HG03045 (cell line): Measurements from ENCODE around the gene ATP6V0C.
"Not testable (repeated sequence)": the region's sequence is repeated elsewhere in the genome, so short reads cannot be mapped to it uniquely, and the experiment has no call there.

Experiments used
- ATAC-seq: cut with Tn5 transposase; IDR thresholded peaks from one replicate; pipeline ENCODE4 v1.9.1; 2021; ENCODE audit warnings: mild to moderate bottlenecking, moderate library complexity; ENCODE audit not compliant: unreplicated experiment

The ATP6V0C gene

GRCh38 chr16:2474877-2475412, 38.8 kb upstream of the ATP6V0C start, which contains the start of gene TBC1D24:
Gene TBC1D24 (plus strand): TSS chr16:2475127. CDS start chr16:2496149, 21,022 bp downstream.
- peak; percentile 72 for ATAC-seq

DNA sequence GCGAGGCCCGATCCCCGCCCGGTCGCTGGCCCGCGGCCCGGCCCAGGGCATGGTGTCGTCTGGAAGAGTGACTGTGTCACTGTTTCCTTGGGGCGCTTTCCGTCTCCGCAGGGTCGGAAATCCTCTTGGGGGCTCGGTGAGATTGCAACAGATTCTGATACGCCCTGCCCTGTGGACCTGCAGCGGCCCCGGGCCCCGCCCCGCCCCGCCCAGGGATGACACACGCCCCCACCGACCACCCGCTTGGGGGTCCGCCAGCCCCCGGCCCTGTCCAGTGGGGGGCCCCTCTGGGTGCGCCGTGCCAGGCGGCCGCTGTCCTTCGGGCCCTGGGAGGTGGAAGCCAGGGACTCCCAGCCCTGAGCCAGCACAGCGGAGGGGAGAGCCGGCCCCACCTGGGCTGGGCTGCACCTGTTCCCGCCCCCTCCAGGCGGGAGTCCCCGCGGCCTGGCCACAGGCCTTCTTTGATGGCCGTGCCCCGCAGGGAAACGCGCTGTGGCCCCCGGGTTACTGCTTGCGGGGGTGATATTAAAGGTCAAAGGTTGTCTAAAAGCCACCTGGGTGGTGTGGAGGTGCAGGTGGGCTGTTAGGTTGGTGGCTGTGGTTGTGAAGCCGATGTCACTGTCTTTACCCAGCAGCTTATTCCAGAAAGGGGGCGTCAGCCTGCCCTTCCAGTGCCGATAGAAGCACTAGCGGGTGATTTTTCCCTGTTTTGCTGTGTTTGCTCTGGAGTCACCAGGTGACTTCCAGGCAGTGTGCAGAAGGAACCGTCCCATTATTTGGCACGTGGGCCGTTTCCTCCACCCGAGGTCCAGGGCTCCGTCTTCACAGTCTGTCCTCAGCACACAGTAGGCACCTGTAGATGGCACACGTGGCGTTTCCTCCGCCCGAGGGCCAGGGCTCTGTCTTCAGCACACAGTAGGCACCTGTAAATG, 38.1 kb upstream of the ATP6V0C start:
- peak; percentile 2 for ATAC-seq

DNA sequence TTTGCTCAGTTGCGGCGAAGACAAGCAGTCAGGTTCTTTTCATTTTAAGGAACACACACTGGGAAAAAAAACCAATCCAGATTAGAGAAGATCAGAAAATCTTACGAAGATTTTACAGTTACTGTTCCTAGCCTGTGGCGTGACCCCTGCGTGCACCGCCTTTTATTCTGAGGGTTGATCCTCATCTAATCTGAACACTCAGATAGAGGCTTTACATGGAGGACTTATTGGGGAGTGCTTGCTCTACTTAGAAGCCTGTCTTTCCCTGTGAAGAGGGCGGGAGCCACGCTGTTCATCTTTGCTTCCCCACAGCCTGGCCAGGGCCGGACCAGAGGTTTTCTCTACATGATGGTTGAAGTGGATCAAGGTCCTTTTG, 37.4 kb upstream of the ATP6V0C start:
- ATAC-seq = no peak

DNA sequence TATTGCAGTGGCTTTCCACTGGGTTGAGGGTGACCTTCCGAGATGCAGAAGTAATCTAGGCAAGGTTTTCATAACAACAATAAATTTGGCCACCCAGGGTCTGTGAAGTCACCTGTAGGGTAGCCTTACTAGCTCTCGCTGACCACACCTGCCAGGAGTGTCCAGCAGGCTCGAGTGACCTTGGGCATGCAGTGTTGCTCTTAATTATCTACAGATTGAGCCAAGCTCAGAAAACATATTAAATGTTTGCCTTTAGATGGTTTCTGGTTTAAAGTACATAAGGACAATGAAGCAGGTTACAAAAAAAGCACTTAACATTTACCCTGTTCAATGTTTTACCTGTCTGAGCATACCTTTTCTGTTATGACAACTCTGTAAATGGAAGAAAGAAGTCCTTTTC, 37.0 kb upstream of the ATP6V0C start:
- no peak for ATAC-seq

GRCh38 chr16:2477327-2477726, 36.4 kb upstream of the ATP6V0C start:
- ATAC-seq = no peak

DNA sequence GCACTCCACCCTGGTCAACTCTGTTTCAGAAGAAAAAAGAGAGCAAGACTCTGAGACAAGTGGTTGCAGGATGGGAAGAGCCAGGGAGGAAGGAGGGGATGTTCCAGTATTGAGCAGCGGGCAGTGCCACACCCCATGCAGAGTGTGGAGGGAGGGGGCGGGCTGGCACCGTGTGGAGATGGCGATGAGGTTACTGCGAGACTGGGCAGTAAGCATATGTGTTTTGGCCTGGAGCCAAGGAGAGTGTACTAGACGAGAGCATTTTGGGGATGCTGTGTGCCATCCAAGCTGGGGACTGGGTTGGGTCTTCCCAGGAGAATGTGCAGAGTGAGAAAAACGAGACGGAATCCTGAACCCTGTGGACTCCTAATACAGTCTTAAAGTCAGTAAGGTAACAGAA, 35.5 kb upstream of the ATP6V0C start:
- no peak for ATAC-seq

- not testable (repeated sequence) for ATAC-seq
Observed at GRCh38 chr16:2479996-2480395, 33.8 kb upstream of the ATP6V0C start.

GRCh38 chr16:2480948-2481347, 32.8 kb upstream of the ATP6V0C start:
- no peak for ATAC-seq

DNA sequence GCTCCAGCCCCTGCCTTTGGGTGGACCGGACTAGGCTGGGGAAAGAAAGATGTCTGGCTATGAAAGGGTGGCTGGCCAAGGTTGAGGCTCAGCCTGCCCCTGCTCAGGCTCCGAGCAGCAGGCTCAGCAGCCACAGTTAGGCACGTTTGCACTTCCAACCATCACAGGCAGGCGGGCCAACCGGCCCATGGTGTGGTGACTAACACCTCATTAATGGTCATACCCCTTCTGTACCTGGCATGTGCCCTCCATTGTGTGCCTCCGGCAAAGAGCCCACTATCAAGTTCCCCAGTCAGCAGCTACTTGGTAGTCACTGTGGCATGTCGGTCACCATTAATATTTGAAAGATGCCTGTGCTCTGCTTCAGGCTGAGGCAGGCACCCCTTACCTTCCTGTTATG, 32.1 kb upstream of the ATP6V0C start:
- ATAC-seq = no peak

GRCh38 chr16:2482249-2482648, 31.5 kb upstream of the ATP6V0C start:
- ATAC-seq = no peak

DNA sequence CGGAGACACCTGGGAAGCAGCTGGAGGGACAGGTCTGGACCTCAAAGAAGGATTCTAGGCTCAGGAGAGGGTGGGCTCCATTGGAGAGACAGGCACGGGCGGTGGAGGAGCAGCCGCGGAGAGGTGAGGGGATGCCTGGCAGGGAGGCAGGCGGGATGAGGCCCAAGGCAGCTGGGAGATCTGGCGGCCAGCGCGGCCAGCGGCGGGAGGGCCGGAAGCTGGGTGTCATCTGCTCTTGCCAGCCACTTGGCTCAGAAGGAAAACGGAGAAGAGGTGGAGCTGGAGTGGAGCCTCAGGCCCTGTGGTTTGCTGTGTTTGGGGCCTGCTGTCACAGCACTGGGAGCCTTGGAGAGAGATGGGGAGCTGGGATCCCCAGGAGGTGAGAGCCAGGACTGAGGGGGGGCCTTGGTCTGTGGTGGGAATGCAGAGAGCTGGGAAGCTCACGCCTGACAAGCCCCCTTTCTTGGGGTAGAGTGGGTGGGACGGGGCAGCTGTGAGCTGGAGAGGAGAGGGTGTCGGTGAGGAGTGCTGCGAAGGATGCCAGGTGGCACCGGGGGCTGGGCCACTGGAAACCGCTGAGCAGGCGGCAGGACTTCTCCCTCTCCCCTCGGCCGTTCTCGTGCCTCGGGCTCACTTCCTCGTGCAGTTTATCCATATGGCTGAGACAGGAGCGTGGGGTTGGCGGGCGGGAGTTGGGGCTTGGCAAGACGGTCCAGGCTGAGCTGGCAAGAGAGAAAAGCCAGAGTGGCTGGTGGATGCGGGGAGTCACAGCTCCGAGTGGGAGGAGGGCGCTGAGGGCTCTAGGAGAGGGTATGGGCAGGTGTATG, 30.8 kb upstream of the ATP6V0C start:
- no peak for ATAC-seq

DNA sequence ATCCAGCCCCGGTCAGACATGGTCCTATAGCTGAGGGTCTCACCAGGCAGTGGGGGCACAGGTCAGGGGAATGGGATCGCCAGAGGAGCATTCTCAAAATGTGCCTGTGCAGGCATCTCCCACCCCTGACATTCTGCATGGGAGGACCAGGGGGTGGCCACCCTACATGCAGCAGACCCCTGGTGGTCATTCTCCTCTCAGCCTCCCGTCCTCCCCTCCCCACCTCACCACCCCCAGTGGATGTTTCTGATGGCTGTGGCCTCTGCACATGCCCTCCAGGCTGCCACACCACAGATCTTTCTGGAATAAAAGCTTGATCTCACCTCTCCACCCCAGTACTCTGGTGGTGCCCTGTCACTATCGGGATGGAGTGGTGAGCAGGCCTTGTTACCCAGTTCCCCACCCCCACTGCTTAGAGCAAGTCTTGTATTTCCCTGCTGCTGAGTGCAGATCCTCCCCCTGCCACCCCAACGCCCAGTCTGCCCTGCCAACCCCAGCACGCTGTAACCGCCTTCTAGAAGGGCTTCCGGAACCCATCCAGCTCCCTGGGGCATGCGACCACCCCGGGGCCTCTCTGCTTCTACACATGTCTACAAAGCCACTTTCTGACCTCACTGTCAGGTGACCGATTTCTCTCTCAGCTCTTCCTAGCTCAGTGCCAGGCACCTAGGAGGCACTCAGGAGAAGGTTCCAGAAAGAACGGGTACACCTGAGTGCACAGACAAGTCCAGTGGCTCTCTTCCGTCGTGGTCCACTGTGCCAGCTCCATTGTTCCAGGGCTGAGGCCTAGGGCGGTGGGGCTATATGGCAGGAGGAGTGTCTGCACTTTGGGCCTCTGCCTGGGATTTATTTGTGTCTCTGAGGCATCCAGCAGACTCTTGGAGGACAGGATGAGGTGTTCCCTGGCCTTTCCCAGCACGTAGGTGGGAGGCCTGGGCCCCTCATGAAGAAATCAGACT, 29.5 kb upstream of the ATP6V0C start:
- no peak for ATAC-seq

DNA sequence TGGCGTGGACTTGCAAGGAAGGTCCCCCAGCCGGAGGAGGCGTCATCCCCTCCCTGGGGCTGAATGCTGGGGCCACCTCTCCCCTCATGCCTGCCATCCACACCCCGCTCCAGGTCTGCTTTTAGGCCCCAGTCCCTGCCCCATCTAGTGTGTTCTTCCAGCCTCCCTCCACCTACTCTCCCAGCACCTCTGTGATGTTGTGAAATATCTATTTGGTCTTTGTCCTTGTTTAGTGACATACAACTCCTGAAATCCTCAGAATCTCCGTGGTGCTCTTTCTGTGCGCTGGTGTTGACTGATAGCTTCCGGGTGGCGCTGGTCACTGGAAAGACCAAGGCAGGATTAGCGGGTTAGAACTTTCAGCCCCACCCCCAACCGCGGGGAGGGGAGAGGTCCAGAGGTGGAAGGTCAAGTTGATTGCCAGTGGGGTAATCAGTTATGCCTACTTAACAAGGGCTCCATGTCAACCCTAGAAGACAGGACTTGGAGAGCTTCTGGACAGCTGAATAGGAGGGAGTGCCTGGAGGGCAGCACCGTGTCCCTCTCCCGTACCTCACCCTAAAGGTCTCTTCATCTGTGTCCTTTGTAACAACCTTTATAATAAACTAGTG, 28.7 kb upstream of the ATP6V0C start:
- ATAC-seq = no peak

GRCh38 chr16:2485811-2486507, 27.8 kb upstream of the ATP6V0C start:
- ATAC-seq = no peak

GRCh38 chr16:2486645-2487516, 26.9 kb upstream of the ATP6V0C start:
- peak; percentile 61 for ATAC-seq

- ATAC-seq = no peak
Observed at GRCh38 chr16:2487517-2487842, 26.3 kb upstream of the ATP6V0C start.

DNA sequence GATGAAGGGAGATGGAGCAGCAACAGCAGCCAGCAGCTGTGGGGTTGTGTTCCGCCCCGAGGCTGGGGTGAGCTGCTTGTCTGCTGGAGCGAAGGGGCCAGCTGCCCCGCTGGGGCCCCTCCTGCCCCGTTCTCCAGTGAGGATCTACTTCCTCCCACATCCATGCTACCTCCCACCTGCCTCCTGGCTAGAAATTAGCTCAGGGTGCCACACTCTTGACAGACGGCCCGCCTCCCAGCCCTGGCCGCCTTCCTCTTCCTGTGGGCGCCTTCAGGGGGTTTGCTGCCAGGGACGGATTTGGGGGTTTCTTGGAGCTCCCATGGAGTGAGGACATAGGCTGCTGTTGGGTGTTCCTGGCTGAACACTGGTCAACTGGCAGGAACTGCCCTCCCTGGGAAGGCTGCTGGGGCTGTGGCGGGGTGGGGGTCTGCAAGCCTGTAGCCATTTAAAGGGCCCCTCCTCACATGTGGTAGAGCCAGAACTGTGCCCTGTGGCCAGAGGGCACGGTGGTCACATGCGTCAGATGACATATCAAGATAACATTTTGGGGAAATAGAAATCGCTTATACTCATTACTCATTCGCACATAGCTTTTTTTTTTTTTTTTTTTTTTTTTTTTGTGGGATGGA, 25.7 kb upstream of the ATP6V0C start:
- no peak for ATAC-seq

- no peak for ATAC-seq
Observed at GRCh38 chr16:2489581-2489980, 24.2 kb upstream of the ATP6V0C start.
